GM19372 (cell line): ENCODE data around the gene ADAM23.
"Not testable (repeated sequence)": the region's sequence is repeated elsewhere in the genome, so short reads cannot be mapped to it uniquely, and the experiment has no call there.

Source experiments
- ATAC-seq: cut with Tn5 transposase; IDR thresholded peaks from one replicate; pipeline ENCODE4 v1.9.1; 2021; ENCODE audit warnings: mild to moderate bottlenecking, low read depth, moderate library complexity; ENCODE audit not compliant: unreplicated experiment

ADAM23 gene

DNA sequence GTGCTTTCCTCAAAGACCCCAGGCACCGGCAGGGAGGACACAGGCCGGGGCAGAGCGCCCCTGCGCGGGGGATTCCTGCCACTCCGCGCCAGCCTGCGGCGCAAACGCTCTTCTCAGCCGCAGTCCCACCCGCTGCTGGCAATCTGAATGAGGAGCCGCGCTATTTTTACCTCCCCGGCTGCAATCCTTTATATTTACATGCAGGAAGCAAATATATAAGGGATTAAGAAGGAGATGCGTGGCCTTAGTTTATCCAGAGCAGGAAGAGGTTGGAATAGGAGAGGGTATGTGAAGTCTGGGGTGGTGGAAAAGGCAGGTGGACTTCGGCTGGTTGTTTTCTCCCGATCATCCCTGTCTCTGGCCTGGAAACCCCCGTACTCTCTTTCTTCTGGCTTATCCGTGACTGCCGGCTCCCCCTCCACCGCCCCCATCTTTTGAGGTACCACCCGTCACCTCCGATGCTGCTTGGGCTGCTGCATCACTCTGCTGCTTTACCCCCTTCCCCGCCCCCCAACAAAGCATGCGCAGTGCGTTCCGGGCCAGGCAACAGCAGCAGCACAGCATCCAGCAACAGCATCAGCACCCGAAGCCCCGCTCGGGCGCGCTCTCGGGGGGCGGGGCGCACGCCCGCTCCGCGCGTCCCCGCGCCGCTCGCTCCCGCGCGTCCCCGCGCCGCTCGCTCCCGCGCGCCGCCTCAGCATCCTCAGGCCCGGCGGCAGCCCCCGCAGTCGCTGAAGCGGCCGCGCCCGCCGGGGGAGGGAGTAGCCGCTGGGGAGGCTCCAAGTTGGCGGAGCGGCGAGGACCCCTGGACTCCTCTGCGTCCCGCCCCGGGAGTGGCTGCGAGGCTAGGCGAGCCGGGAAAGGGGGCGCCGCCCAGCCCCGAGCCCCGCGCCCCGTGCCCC, at the start of gene ADAM23:
Gene ADAM23 (plus strand): TSS at position 700 of the 902 bp plus-strand sequence. CDS start 335 bp downstream, outside the sequence.
- ATAC-seq: peak; percentile 55

DNA sequence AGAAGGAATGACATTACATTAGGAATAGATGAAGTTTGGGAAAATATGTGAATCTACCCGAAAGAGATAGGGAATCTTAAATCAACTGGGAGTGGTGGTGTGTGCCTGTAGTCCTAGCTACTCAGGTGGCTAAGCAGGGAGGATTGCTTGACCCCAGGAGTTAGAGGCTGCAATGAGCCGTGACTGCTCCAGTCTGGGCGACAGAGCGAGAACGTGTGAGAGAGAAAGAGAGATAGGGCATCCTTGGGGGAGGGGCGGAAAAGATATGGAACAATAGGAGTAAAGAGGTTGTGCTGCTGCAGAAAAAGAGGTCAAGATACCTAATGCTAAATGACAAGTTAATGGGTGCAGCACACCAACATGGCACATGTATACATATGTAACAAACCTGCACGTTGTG, 47.1 kb upstream of the ADAM23 start:
- no peak for ATAC-seq

- not testable (repeated sequence) for ATAC-seq
Observed at GRCh38 chr2:206402956-206403569, 40.3 kb upstream of the ADAM23 start.

GRCh38 chr2:206408323-206409320, 34.7 kb upstream of the ADAM23 start:
- peak; percentile 80 for ATAC-seq

DNA sequence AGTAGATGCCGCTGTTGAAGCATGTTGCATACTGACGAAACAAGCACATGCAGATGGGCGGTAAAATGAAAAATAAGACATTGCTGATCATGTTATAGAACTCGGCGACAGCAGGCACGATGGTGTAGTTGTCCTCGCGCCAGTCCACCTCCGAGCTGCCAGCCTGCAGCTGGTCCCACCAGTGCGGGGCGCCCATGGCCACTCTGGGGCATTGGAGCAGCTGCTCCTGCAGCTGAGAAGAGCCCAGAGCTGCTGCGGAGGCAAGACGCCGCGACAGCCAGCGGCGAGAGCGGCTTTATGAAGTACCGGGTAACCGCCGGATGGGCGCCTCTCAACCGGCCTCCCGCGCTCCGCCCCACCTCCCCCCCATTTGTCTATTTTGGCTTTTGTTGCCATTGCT, 32.6 kb upstream of the ADAM23 start:
- ATAC-seq: no peak

DNA sequence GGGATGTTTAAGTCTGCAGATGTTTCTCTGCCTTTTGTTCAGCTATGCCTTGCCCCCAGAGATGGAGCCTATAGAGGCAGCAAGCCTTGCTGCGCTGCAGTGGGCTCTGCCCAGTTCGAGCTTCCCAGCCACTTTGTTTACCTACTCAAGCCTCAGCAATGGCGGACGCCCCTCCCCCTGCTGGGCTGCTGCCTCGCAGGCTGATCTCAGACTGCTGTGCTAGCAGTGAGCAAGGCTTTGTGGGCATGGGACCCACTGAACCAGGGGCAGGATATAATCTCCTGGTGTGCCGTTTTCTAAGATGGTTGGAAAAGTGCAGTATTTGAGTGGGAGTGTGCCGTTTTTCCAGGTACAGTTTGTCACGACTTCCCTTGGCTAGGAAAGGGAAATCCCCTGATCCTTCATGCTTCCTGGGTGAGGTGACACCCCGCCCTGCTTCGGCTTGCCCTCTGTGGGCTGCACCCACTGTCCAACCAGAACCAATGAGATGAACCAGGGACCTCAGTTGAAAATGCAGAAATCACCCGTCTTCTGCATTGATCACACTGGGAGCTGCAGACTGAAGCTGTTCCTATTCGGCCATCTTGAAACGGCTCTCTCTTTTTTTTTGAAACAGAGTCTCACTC, 27.6 kb upstream of the ADAM23 start:
- ATAC-seq: no peak

GRCh38 chr2:206418968-206419367, 24.4 kb upstream of the ADAM23 start:
- no peak for ATAC-seq

GRCh38 chr2:206420721-206421120, 22.6 kb upstream of the ADAM23 start:
- ATAC-seq: no peak

GRCh38 chr2:206422493-206422892, 20.8 kb upstream of the ADAM23 start:
- ATAC-seq: no peak

DNA sequence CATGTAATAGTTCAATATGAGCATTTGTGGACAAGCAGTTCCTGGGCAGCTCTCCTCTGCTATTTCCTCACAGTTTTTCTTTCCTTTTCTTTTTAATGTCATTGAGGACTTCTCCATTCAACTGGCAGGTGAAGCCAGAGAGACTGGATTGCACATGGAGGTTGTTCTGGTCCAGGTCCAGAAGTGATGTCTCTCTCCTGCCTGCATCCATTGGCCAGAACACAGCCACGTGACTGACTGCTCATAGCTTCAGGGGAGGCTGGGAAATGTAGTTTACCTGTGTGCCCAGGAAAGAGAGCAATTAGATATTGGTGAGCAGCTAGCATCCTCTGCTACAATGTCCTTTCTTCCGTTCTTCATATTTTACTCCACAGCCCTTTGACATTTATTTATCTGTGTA, 20.2 kb upstream of the ADAM23 start:
- ATAC-seq: no peak

- no peak for ATAC-seq
Observed at GRCh38 chr2:206424134-206424533, 19.2 kb upstream of the ADAM23 start.

GRCh38 chr2:206428783-206429182, 14.5 kb upstream of the ADAM23 start:
- no peak for ATAC-seq

GRCh38 chr2:206430452-206430851, 12.9 kb upstream of the ADAM23 start:
- no peak for ATAC-seq

GRCh38 chr2:206431439-206431838, 11.9 kb upstream of the ADAM23 start:
- ATAC-seq: no peak

- ATAC-seq: no peak
Observed at GRCh38 chr2:206432193-206433082, 10.9 kb upstream of the ADAM23 start.

GRCh38 chr2:206433190-206433589, 10.1 kb upstream of the ADAM23 start:
- no peak for ATAC-seq

GRCh38 chr2:206433686-206434085, 9.6 kb upstream of the ADAM23 start:
- ATAC-seq: no peak

- no peak for ATAC-seq
Observed at GRCh38 chr2:206435742-206436141, 7.6 kb upstream of the ADAM23 start.

- ATAC-seq: no peak
Observed at GRCh38 chr2:206438196-206438724, 5.1 kb upstream of the ADAM23 start.
